ENCODE data around the gene AMPD1.

GRCh38 chr1:114691061-114691460 lies 4.3 kb downstream of the AMPD1 start:
- TF ChIP-seq POLR2A (IDR thresholded peaks at IDR 0.05) (no peak), CTCF (IDR thresholded peaks at IDR 0.05) (no peak)

Data from ovary (tissue), 3 donors.